ENCODE results near the gene PTP4A2. TPM values are rescaled to one million over a fixed set of nuclear protein-coding genes. Genes with fewer than 3 reads are reported as not detected.

PTP4A2 gene
- total RNA-seq, 1 experiment from 2014 or later, result 366 TPM

DNA sequence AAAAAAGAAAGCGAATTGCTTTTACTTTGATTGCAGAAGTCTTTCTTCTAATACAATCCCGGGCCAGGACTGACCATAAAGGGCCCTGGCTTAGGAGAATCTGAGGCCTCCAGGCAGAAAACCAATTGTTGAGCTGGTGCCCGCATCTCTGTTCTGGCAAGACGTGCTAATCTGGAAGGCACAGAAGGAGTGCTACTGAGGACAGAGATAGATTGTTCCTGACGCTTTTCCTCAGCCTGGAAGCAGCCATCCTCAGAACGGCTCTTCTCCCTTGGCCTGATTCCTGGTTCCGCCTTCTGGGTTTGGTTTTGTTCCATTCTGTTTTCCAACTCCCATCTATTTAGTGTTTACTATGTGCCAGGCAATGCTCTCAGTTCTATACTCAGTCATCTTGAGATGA lies 77.6 kb downstream of the PTP4A2 start:
- DNase-seq, result no peak
- H3K9me3 Mint-ChIP-seq (ENCODE audit: low read depth, unreplicated experiment), result no peaks in the 10 kb centered on the region
- H3K27ac Mint-ChIP-seq (ENCODE audit: unreplicated experiment), result no peak overlapping the region
- TF ChIP-seq, protein P1, sequence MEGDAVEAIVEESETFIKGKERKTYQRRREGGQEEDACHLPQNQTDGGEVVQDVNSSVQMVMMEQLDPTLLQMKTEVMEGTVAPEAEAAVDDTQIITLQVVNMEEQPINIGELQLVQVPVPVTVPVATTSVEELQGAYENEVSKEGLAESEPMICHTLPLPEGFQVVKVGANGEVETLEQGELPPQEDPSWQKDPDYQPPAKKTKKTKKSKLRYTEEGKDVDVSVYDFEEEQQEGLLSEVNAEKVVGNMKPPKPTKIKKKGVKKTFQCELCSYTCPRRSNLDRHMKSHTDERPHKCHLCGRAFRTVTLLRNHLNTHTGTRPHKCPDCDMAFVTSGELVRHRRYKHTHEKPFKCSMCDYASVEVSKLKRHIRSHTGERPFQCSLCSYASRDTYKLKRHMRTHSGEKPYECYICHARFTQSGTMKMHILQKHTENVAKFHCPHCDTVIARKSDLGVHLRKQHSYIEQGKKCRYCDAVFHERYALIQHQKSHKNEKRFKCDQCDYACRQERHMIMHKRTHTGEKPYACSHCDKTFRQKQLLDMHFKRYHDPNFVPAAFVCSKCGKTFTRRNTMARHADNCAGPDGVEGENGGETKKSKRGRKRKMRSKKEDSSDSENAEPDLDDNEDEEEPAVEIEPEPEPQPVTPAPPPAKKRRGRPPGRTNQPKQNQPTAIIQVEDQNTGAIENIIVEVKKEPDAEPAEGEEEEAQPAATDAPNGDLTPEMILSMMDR (IDR thresholded peaks at IDR 0.05; ENCODE audit: unreplicated experiment), result no peak
- no TSS peak for BruUV-seq (replicated peaks)
- intact Hi-C loops (cut with micrococcal nuclease; ENCODE audit: unreplicated experiment), result no loop called here
- no peaks in the 10 kb centered on the region for H3K36me3 Mint-ChIP-seq (ENCODE audit: insufficient read depth, unreplicated experiment)
- H3K27me3 Mint-ChIP-seq (ENCODE audit: unreplicated experiment), result no peaks in the 10 kb centered on the region
- no peak overlapping the region for H3K4me3 Mint-ChIP-seq (ENCODE audit: low read depth, unreplicated experiment)
- H3K4me1 Mint-ChIP-seq (ENCODE audit: low read depth, unreplicated experiment), result no peaks in the 10 kb centered on the region
- CTCF ChIA-PET, result interaction anchor here (0.6 kb wide), 1 partner anchor 195 kb away, joined by 3 read pairs; no protein-coding TSS in a partner anchor

DNA sequence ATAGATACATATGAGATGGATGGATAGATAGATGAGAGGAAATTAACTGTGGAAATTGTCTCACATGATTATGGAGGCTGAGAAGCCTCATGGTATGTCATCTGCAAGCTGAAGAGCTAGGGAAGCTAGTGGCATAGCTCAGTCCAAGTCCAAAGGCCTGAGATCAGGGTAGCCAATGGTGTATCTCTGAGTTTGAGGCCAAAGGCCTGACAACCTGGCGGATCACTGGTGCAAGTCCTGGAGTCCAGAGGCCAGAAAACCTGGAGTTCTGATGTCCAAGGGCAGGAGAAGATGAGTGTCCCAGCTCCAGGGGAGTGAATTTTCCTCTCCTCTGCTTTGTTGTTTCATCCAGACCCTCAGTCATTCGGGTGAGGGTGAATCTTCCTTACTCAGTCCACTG lies 78.4 kb downstream of the PTP4A2 start:
- no peaks in the 10 kb centered on the region for H3K27me3 Mint-ChIP-seq (ENCODE audit: unreplicated experiment)
- DNase-seq, result no peak
- TF ChIP-seq, protein P1 (IDR thresholded peaks at IDR 0.05; ENCODE audit: unreplicated experiment), result no peak
- no peaks in the 10 kb centered on the region for H3K36me3 Mint-ChIP-seq (ENCODE audit: insufficient read depth, unreplicated experiment)
- no peak overlapping the region for H3K27ac Mint-ChIP-seq (ENCODE audit: unreplicated experiment)
- BruUV-seq (replicated peaks), result no TSS peak
- CTCF ChIA-PET, result interaction anchor here (0.6 kb wide), 1 partner anchor 76 kb away, joined by 4 read pairs; no protein-coding TSS in a partner anchor
- H3K4me1 Mint-ChIP-seq (ENCODE audit: low read depth, unreplicated experiment), result no peaks in the 10 kb centered on the region
- intact Hi-C loops (cut with micrococcal nuclease; ENCODE audit: unreplicated experiment), result no loop called here
- H3K4me3 Mint-ChIP-seq (ENCODE audit: low read depth, unreplicated experiment), result no peak overlapping the region
- H3K9me3 Mint-ChIP-seq (ENCODE audit: low read depth, unreplicated experiment), result no peaks in the 10 kb centered on the region

DNA sequence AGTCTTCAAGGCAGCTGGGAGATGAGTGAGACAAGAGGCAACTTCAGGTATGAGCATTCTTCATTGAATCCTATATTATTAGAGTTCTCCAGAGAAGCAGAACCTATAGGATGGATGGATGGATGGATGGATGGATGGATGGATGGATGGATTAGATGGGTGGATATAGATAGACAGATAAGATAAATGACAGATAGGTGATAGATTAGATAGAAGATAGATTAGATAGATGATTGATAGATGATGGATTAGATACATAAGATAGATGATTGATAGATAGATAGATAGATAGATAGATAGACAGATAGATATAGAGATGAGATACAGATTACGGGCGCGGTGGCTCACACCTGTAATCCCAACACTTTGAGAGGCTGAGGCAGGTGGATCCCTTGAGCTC lies 79.1 kb downstream of the PTP4A2 start:
- intact Hi-C loops (cut with micrococcal nuclease; ENCODE audit: unreplicated experiment), result no loop called here
- H3K36me3 Mint-ChIP-seq (ENCODE audit: insufficient read depth, unreplicated experiment), result no peaks in the 10 kb centered on the region
- no peak overlapping the region for H3K27ac Mint-ChIP-seq (ENCODE audit: unreplicated experiment)
- TF ChIP-seq, protein P1 (IDR thresholded peaks at IDR 0.05; ENCODE audit: unreplicated experiment), result no peak
- no TSS peak for BruUV-seq (replicated peaks)
- H3K27me3 Mint-ChIP-seq (ENCODE audit: unreplicated experiment), result no peaks in the 10 kb centered on the region
- H3K9me3 Mint-ChIP-seq (ENCODE audit: low read depth, unreplicated experiment), result no peaks in the 10 kb centered on the region
- no peak for DNase-seq
- H3K4me1 Mint-ChIP-seq (ENCODE audit: low read depth, unreplicated experiment), result no peaks in the 10 kb centered on the region
- no peak overlapping the region for H3K4me3 Mint-ChIP-seq (ENCODE audit: low read depth, unreplicated experiment)
- CTCF ChIA-PET, result interaction anchor here (0.6 kb wide), 1 partner anchor 75 kb away, joined by 4 read pairs; no protein-coding TSS in a partner anchor

DNA sequence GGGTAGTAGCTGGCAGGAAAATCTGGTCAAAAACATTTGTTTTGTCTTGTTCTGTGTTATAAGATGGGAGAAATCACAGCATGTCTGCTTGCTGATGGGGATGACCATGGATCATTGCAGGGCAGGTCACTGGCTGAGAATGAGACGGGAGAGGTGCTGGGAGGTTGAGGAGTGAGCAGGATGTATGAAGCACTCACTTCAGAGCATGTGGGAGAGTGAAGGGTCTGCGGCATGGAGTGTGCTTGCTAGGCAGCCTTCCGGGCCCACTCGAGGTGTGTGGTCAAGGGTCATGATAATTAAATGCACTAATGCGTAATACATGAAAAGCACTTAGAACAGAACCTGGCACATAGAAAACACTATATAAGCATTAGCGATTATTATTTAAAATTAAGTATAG lies 80.3 kb downstream of the PTP4A2 start:
- intact Hi-C loops (cut with micrococcal nuclease; ENCODE audit: unreplicated experiment), result no loop called here
- CTCF ChIA-PET, result interaction anchor here (0.6 to 1.0 kb wide), 2 partner anchors 8 to 701 kb away, joined by 3 to 4 read pairs; no protein-coding TSS in a partner anchor
- Mint-ChIP-seq H3K9me3 (ENCODE audit: low read depth, unreplicated experiment) (no peaks in the 10 kb centered on the region), H3K4me1 (ENCODE audit: low read depth, unreplicated experiment) (no peaks in the 10 kb centered on the region), H3K36me3 (ENCODE audit: insufficient read depth, unreplicated experiment) (no peaks in the 10 kb centered on the region), H3K27ac (ENCODE audit: unreplicated experiment) (no peak overlapping the region), H3K27me3 (ENCODE audit: unreplicated experiment) (no peaks in the 10 kb centered on the region), H3K4me3 (ENCODE audit: low read depth, unreplicated experiment) (no peak overlapping the region)
- BruUV-seq (replicated peaks), result no TSS peak
- TF ChIP-seq, protein P1 (IDR thresholded peaks at IDR 0.05; ENCODE audit: unreplicated experiment), result no peak
- no peak for DNase-seq

Other genes with a start within 250 kb of the PTP4A2 start
- gene COL16A1, start 234.4 kb downstream of the PTP4A2 start, total RNA-seq (2022), result 3.8 and 9.2 TPM in 2 replicates
- 1.9 and 2.9 TPM in 2 replicates for gene ADGRB2, start 174.0 kb downstream of the PTP4A2 start, total RNA-seq (2022)
- gene SPOCD1, start 122.3 kb downstream of the PTP4A2 start, total RNA-seq (2022), result 6.3 and 8.4 TPM in 2 replicates
- gene KHDRBS1, start 75.5 kb upstream of the PTP4A2 start, total RNA-seq (2022), result 158 and 159 TPM in 2 replicates
- 18.9 and 19.5 TPM in 2 replicates for gene TMEM39B, start 134.6 kb upstream of the PTP4A2 start, total RNA-seq (2022)
- 84.3 and 84.4 TPM in 2 replicates for gene KPNA6, start 169.7 kb upstream of the PTP4A2 start, total RNA-seq (2022)
- gene TXLNA, start 241.3 kb upstream of the PTP4A2 start, total RNA-seq (2022), result 58.4 and 62.4 TPM in 2 replicates

Measured in Calu3 (cell line).